Neural progenitor cell (in vitro differentiated cells): ENCODE data around the gene NGF. TPM values are rescaled to one million over a fixed set of nuclear protein-coding genes. Genes with fewer than 3 reads are reported as not detected.
A peak's percentile ranks its signal among the peaks of the same experiment; 100 is the strongest.

Experiments
- DNase-seq: peaks from one replicate; pipeline ENCODE4 v3.0.0-alpha.2; 2016; ENCODE audit warnings: low spot score
- H2AFZ ChIP-seq: fragments of 200-600 bp; sonication (generic); replicated peaks from 2 replicates; pipeline ENCODE4 v1.6.1; 2016; ENCODE audit warnings: antibody characterized with exemption
- H3F3A ChIP-seq: fragments of 200-600 bp; sonication (generic); 2 replicates; pipeline ENCODE4 v1.6.1; 2016; ENCODE audit warnings: antibody characterized with exemption, low read depth
- H3K27ac ChIP-seq: fragments of 200-600 bp; sonication (generic); 2 replicates; pipeline ENCODE4 v1.5.1; 2016; ENCODE audit warnings: mild to moderate bottlenecking
- H3K27me3 ChIP-seq: fragments of 200-600 bp; sonication (generic); 2 replicates; pipeline ENCODE4 v1.6.1; 2016; ENCODE audit warnings: mild to moderate bottlenecking, moderate library complexity
- H3K36me3 ChIP-seq: fragments of 200-600 bp; sonication (generic); 2 replicates; pipeline ENCODE4 v1.5.1; 2016
- H3K4me1 ChIP-seq: fragments of 200-600 bp; sonication (generic); 2 replicates; pipeline ENCODE4 v1.6.1; 2016; ENCODE audit warnings: mixed run types
- H3K4me2 ChIP-seq: fragments of 200-600 bp; sonication (generic); 2 replicates; pipeline ENCODE4 v1.6.1; 2016
- H3K4me3 ChIP-seq: fragments of 200-600 bp; sonication (generic); 2 replicates; pipeline ENCODE4 v1.5.1; 2016
- H3K79me2 ChIP-seq: fragments of 200-600 bp; sonication (generic); 2 replicates; pipeline ENCODE4 v1.6.1; 2016; ENCODE audit warnings: low read depth
- H3K9ac ChIP-seq: fragments of 200-600 bp; sonication (generic); 2 replicates; pipeline ENCODE4 v1.6.1; 2016
- H3K9me3 ChIP-seq: fragments of 200-600 bp; sonication (generic); 2 replicates; pipeline ENCODE4 v1.5.1; 2016; ENCODE audit warnings: low read depth
- H4K20me1 ChIP-seq: fragments of 200-600 bp; sonication (generic); 2 replicates; pipeline ENCODE4 v1.6.1; 2016; ENCODE audit warnings: low read depth
- H3K27ac Mint-ChIP-seq: 3 replicates; pipeline ENCODE4 v1.8.0; 2021; ENCODE audit warnings: mixed read lengths
- H3K27me3 Mint-ChIP-seq: 2 replicates; pipeline ENCODE4 v1.8.0; 2022; ENCODE audit warnings: low read depth, mild to moderate bottlenecking, inconsistent platforms, moderate library complexity, mixed read lengths; ENCODE audit not compliant: insufficient read depth
- H3K36me3 Mint-ChIP-seq: 3 replicates; pipeline ENCODE4 v1.8.0; 2021; ENCODE audit warnings: mixed read lengths
- H3K4me1 Mint-ChIP-seq: 3 replicates; pipeline ENCODE4 v1.8.0; 2021; ENCODE audit warnings: mixed read lengths
- H3K4me3 Mint-ChIP-seq: 3 replicates; pipeline ENCODE4 v1.8.0; 2021; ENCODE audit warnings: mild to moderate bottlenecking, moderate library complexity, mixed read lengths
- H3K9me3 Mint-ChIP-seq: 3 replicates; pipeline ENCODE4 v1.8.0; 2020; ENCODE audit warnings: mixed read lengths
- EZH2 ChIP-seq: fragments of 200-600 bp; sonication (generic); IDR thresholded peaks from 2 replicates; pipeline ENCODE4 v1.6.1; 2017; ENCODE audit warnings: antibody characterized with exemption, mild to moderate bottlenecking, moderate library complexity
- EZH2phosphoT487 ChIP-seq: fragments of 200-600 bp; sonication (generic); IDR thresholded peaks from 2 replicates; pipeline ENCODE4 v1.6.1; 2017; ENCODE audit warnings: antibody characterized with exemption
- total RNA-seq: library from RNA; depleted of rRNA; stranded (reverse); fragments of >200 nt; gene quantifications from 2 replicates; pipeline ENCODE4 v1.2.3, GENCODE V29; 2015; ENCODE audit warnings: low replicate concordance
- TF ChIP-seq, protein P1 (sequence below): fragments of 200-600 bp; sonication (generic); IDR thresholded peaks from 2 replicates; pipeline ENCODE4 v1.5.1; 2017; ENCODE audit warnings: antibody characterized with exemption, mild to moderate bottlenecking

NGF gene
- total RNA-seq, 1 donor from 2014 or later: not detected

DNA sequence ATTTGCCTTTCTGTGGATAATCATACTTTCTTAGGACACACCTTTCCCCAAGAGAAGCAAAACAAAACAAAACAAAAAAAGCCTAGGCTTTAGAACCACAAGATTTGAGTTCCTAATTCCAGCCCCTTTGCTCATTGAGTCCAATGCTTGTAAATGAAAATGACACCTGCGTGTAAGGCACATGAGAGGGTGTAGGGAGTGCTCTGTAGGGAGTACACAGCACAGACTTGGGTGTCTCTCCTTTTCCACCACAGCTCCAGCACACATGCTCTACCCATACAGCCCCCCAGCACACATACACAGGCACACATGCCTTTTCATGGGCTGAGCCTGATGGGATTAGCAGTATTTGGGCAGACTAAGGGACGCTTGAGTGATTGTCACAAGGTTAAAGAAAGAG is 9.2 kb upstream of the NGF start:
- Mint-ChIP-seq H3K36me3 (no peaks in the 10 kb centered on the region), H3K27ac (peak overlapping the region; percentile 18), H3K4me3 (no peak overlapping the region), H3K9me3 (no peaks in the 10 kb centered on the region), H3K27me3 (peaks cover 10% of the 10 kb centered on the region), H3K4me1 (peaks cover 7% of the 10 kb centered on the region)
- Histone ChIP-seq H3K4me2 (no peak overlapping the region), H3K4me3 (no peak overlapping the region), H3K27me3 (no peaks in the 10 kb centered on the region), H3K27ac (no peak overlapping the region), H4K20me1 (peaks cover under 1% of the 10 kb centered on the region), H3F3A (peaks cover 2% of the 10 kb centered on the region), H2AFZ (no peak overlapping the region), H3K36me3 (no peaks in the 10 kb centered on the region), H3K9ac (no peak overlapping the region), H3K9me3 (no peaks in the 10 kb centered on the region), H3K79me2 (no peaks in the 10 kb centered on the region), H3K4me1 (peaks cover 1% of the 10 kb centered on the region)
- no peak for TF ChIP-seq EZH2phosphoT487
- peak; percentile 7 for DNase-seq

DNA sequence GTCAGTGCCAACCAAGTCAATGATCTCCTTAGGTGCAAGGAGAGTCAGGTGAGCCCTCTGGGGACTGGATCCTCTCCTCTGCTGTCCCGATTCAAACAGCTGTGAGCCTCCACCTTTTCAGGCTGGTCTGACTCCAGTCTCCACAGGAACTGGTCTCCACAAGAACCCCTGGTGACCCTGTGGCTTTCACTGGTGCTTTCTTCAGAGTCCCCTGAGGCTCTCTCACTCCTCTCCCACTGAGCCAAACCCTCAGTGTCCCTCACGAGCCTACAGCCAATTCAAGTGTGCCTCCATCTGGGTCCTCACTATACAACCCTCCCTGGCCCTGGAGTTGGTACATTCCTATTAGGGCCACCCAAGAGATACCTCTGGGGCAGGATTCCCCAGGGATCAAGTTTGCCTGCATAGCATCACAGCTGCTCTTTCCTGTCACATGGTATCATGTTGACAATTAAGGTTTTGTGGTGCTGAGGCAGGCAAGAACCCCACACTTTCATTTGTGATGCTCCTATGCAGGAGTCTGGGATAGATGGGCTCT is 5.2 kb upstream of the NGF start:
- H3K27ac ChIP-seq: no peak overlapping the region
- H3K9ac ChIP-seq: no peak overlapping the region
- peaks cover 4% of the 10 kb centered on the region for H4K20me1 ChIP-seq
- Mint-ChIP-seq H3K27ac (no peak overlapping the region), H3K9me3 (no peaks in the 10 kb centered on the region), H3K36me3 (no peaks in the 10 kb centered on the region), H3K4me3 (no peak overlapping the region), H3K4me1 (peaks cover 15% of the 10 kb centered on the region), H3K27me3 (peaks cover 29% of the 10 kb centered on the region)
- H3K4me2 ChIP-seq: no peak overlapping the region
- H3K79me2 ChIP-seq: no peaks in the 10 kb centered on the region
- H3F3A ChIP-seq: peaks cover 18% of the 10 kb centered on the region
- no peak overlapping the region for H3K4me3 ChIP-seq
- peaks cover 14% of the 10 kb centered on the region for H3K4me1 ChIP-seq
- DNase-seq: no peak
- H3K9me3 ChIP-seq: no peaks in the 10 kb centered on the region
- H3K27me3 ChIP-seq: peaks cover 33% of the 10 kb centered on the region
- no peak overlapping the region for H2AFZ ChIP-seq
- TF ChIP-seq, protein P1, sequence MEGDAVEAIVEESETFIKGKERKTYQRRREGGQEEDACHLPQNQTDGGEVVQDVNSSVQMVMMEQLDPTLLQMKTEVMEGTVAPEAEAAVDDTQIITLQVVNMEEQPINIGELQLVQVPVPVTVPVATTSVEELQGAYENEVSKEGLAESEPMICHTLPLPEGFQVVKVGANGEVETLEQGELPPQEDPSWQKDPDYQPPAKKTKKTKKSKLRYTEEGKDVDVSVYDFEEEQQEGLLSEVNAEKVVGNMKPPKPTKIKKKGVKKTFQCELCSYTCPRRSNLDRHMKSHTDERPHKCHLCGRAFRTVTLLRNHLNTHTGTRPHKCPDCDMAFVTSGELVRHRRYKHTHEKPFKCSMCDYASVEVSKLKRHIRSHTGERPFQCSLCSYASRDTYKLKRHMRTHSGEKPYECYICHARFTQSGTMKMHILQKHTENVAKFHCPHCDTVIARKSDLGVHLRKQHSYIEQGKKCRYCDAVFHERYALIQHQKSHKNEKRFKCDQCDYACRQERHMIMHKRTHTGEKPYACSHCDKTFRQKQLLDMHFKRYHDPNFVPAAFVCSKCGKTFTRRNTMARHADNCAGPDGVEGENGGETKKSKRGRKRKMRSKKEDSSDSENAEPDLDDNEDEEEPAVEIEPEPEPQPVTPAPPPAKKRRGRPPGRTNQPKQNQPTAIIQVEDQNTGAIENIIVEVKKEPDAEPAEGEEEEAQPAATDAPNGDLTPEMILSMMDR: no peak
- TF ChIP-seq EZH2 (no peak), EZH2phosphoT487 (no peak)
- no peaks in the 10 kb centered on the region for H3K36me3 ChIP-seq

DNA sequence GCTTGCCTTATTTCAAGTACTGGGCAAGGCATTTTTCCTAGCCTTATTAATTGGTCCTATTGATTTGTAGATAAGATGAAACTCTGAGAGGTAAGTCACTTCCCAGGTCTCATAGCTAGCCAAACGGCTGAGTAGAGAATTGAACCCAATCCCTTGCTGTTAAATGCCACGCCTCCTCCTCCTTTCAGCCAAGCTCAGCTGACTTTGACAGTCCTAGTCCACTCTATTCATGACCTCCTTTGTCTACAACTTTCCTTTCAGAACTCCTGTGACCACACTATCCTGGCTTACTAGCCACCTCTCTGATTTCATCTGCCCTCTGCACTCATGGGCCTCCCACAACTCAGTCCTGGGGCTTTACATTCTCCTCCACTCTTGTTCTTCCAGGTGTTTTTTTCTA is 3.9 kb upstream of the NGF start:
- Mint-ChIP-seq H3K9me3 (no peaks in the 10 kb centered on the region), H3K4me3 (no peak overlapping the region), H3K4me1 (peaks cover 15% of the 10 kb centered on the region), H3K27ac (no peak overlapping the region), H3K36me3 (no peaks in the 10 kb centered on the region), H3K27me3 (peaks cover 35% of the 10 kb centered on the region)
- peak; percentile 68 for DNase-seq
- H3K9ac ChIP-seq: no peak overlapping the region
- H3K9me3 ChIP-seq: no peaks in the 10 kb centered on the region
- H2AFZ ChIP-seq: no peak overlapping the region
- no peaks in the 10 kb centered on the region for H3K79me2 ChIP-seq
- H3K4me2 ChIP-seq: peak overlapping the region; percentile 22
- no peak for TF ChIP-seq EZH2phosphoT487
- TF ChIP-seq, protein P1: no peak
- TF ChIP-seq EZH2: no peak
- peaks cover 18% of the 10 kb centered on the region for H3F3A ChIP-seq
- H3K4me3 ChIP-seq: no peak overlapping the region
- peaks cover 46% of the 10 kb centered on the region for H3K27me3 ChIP-seq
- H3K27ac ChIP-seq: no peak overlapping the region
- peaks cover 4% of the 10 kb centered on the region for H4K20me1 ChIP-seq
- peaks cover 15% of the 10 kb centered on the region for H3K4me1 ChIP-seq
- H3K36me3 ChIP-seq: no peaks in the 10 kb centered on the region

DNA sequence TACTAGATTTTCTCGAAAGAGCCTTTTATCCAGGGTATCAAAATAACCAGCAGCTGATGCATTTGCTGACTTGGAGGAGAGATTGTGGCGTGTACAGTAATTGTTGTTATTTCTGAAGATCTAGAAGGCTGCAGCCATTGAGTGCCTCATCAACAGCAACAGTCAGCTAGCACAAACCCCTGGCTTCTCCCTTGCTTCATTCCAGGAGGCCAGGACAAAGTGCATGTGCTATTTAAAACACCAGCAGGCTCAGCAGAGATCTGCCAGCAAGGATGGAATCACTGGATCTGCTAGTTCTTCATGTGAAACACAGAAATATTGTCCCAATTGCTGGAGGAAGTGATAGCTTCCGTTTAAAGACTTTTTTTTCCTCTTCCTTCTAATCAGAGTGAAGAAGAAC is 2.8 kb upstream of the NGF start:
- H3K4me3 Mint-ChIP-seq: no peak overlapping the region
- peaks cover 4% of the 10 kb centered on the region for H4K20me1 ChIP-seq
- H3K4me2 ChIP-seq: no peak overlapping the region
- TF ChIP-seq EZH2phosphoT487 (no peak), EZH2 (no peak)
- TF ChIP-seq, protein P1: no peak
- DNase-seq: no peak
- no peak overlapping the region for H3K9ac ChIP-seq
- no peaks in the 10 kb centered on the region for H3K36me3 Mint-ChIP-seq
- H3K4me1 ChIP-seq: peaks cover 19% of the 10 kb centered on the region
- no peaks in the 10 kb centered on the region for H3K36me3 ChIP-seq
- H3F3A ChIP-seq: peaks cover 18% of the 10 kb centered on the region
- H3K79me2 ChIP-seq: no peaks in the 10 kb centered on the region
- no peaks in the 10 kb centered on the region for H3K9me3 Mint-ChIP-seq
- H3K27me3 Mint-ChIP-seq: peaks cover 41% of the 10 kb centered on the region
- H3K27ac ChIP-seq: no peak overlapping the region
- no peak overlapping the region for H3K4me3 ChIP-seq
- no peak overlapping the region for H2AFZ ChIP-seq
- H3K4me1 Mint-ChIP-seq: peaks cover 21% of the 10 kb centered on the region
- peaks cover 57% of the 10 kb centered on the region for H3K27me3 ChIP-seq
- H3K27ac Mint-ChIP-seq: no peak overlapping the region
- H3K9me3 ChIP-seq: no peaks in the 10 kb centered on the region
